ENCODE data around the gene SLC36A1. TPM values are rescaled to one million over a fixed set of nuclear protein-coding genes. Genes with fewer than 3 reads are reported as not detected.
"Not testable (repeated sequence)": the region's sequence is repeated elsewhere in the genome, so short reads cannot be mapped to it uniquely, and the experiment has no call there.

Gene SLC36A1
- total RNA-seq, 1 experiment from 2014 or later, result 13.6 TPM

- H3K27me3 ChIP-seq (ENCODE audit: control insufficient read depth, insufficient read depth, low read length), result no peaks in the 10 kb centered on the region
- no peak for TF ChIP-seq TCF7L2 (IDR thresholded peaks at IDR 0.05; ENCODE audit: low read depth, low read length)
- no peak for TF ChIP-seq POLR2AphosphoS5 (IDR thresholded peaks at IDR 0.05; ENCODE audit: low read depth, low read length)
- TF ChIP-seq, protein P1, sequence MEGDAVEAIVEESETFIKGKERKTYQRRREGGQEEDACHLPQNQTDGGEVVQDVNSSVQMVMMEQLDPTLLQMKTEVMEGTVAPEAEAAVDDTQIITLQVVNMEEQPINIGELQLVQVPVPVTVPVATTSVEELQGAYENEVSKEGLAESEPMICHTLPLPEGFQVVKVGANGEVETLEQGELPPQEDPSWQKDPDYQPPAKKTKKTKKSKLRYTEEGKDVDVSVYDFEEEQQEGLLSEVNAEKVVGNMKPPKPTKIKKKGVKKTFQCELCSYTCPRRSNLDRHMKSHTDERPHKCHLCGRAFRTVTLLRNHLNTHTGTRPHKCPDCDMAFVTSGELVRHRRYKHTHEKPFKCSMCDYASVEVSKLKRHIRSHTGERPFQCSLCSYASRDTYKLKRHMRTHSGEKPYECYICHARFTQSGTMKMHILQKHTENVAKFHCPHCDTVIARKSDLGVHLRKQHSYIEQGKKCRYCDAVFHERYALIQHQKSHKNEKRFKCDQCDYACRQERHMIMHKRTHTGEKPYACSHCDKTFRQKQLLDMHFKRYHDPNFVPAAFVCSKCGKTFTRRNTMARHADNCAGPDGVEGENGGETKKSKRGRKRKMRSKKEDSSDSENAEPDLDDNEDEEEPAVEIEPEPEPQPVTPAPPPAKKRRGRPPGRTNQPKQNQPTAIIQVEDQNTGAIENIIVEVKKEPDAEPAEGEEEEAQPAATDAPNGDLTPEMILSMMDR (IDR thresholded peaks at IDR 0.05), result no peak
- TF ChIP-seq, protein P2, sequence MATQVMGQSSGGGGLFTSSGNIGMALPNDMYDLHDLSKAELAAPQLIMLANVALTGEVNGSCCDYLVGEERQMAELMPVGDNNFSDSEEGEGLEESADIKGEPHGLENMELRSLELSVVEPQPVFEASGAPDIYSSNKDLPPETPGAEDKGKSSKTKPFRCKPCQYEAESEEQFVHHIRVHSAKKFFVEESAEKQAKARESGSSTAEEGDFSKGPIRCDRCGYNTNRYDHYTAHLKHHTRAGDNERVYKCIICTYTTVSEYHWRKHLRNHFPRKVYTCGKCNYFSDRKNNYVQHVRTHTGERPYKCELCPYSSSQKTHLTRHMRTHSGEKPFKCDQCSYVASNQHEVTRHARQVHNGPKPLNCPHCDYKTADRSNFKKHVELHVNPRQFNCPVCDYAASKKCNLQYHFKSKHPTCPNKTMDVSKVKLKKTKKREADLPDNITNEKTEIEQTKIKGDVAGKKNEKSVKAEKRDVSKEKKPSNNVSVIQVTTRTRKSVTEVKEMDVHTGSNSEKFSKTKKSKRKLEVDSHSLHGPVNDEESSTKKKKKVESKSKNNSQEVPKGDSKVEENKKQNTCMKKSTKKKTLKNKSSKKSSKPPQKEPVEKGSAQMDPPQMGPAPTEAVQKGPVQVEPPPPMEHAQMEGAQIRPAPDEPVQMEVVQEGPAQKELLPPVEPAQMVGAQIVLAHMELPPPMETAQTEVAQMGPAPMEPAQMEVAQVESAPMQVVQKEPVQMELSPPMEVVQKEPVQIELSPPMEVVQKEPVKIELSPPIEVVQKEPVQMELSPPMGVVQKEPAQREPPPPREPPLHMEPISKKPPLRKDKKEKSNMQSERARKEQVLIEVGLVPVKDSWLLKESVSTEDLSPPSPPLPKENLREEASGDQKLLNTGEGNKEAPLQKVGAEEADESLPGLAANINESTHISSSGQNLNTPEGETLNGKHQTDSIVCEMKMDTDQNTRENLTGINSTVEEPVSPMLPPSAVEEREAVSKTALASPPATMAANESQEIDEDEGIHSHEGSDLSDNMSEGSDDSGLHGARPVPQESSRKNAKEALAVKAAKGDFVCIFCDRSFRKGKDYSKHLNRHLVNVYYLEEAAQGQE (IDR thresholded peaks at IDR 0.05; ENCODE audit: insufficient read depth in 1 of 2, low read depth in 2 of 2, low read length in 1 of 2), result no peak
- TF ChIP-seq SIN3A (IDR thresholded peaks at IDR 0.05; ENCODE audit: borderline replicate concordance, insufficient read depth, low read depth, low read length), result no peak
- H3K4me3 ChIP-seq (ENCODE audit: low read depth in 2 of 2, low read length in 2 of 2), result no peak overlapping the region
- no peak overlapping the region for H3K27ac ChIP-seq (ENCODE audit: low read length)
- in situ Hi-C loops (cut with HindIII; ENCODE audit: low pct_unique_long_range_greater_than_20kb, low sequenced_read_pairs) (no loop called here), intact Hi-C loops (cut with micrococcal nuclease; ENCODE audit: unreplicated experiment) (loop anchor here (1.0 to 10.0 kb wide), 2 partner anchors 52 to 185 kb away; partner anchors contain the start of gene SLC36A1)
- ChIA-PET CTCF (no interaction called here), POLR2A (no interaction called here)
- H3K36me3 ChIP-seq (ENCODE audit: control insufficient read depth, insufficient read depth, low read length), result no peaks in the 10 kb centered on the region
- ATAC-seq (no peak), DNase-seq (ENCODE audit: low read depth, low spot score) (no peak)
- no TSS peak for BruUV-seq (replicated peaks)
- no peaks in the 10 kb centered on the region for H3K9me3 ChIP-seq (ENCODE audit: control insufficient read depth, insufficient read depth, low read depth, low read length)
- no peaks in the 10 kb centered on the region for H3K4me1 ChIP-seq (ENCODE audit: control insufficient read depth, insufficient read depth, low read length)
Measured at GRCh38 chr5:151499501-151500035, 52.2 kb downstream of the SLC36A1 start.

DNA sequence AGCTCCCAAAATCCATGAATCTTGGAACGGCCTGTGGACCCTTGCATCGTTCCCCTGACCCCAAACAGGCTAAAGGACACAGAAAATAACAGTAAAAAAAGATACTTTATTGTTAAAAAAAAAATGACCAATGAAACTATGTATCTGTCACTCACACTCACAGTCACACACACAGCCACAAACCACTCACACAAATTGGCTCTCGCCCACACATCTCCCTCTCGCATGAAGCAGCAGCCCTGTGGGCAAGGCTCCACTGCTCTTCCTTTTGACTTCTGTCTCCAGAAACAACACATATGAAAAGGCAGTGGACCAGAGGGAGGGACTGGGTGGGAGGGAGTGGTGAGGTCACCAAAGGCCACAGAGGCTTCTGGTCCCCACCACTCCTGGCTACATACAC, 56.6 kb downstream of the SLC36A1 start:
- DNase-seq (ENCODE audit: low read depth, low spot score) (no peak), ATAC-seq (no peak)
- ChIA-PET CTCF (no interaction called here), POLR2A (no interaction called here)
- Histone ChIP-seq H3K4me3 (ENCODE audit: low read depth in 2 of 2, low read length in 2 of 2) (no peak overlapping the region), H3K4me1 (ENCODE audit: control insufficient read depth, insufficient read depth, low read length) (no peaks in the 10 kb centered on the region), H3K36me3 (ENCODE audit: control insufficient read depth, insufficient read depth, low read length) (no peaks in the 10 kb centered on the region), H3K27me3 (ENCODE audit: control insufficient read depth, insufficient read depth, low read length) (no peaks in the 10 kb centered on the region), H3K9me3 (ENCODE audit: control insufficient read depth, insufficient read depth, low read depth, low read length) (no peaks in the 10 kb centered on the region), H3K27ac (ENCODE audit: low read length) (no peak overlapping the region)
- TF ChIP-seq, protein P1 (IDR thresholded peaks at IDR 0.05), result no peak
- TF ChIP-seq TCF7L2 (IDR thresholded peaks at IDR 0.05; ENCODE audit: low read depth, low read length), result no peak
- TF ChIP-seq, protein P2 (IDR thresholded peaks at IDR 0.05; ENCODE audit: insufficient read depth in 1 of 2, low read depth in 2 of 2, low read length in 1 of 2), result no peak
- no TSS peak for BruUV-seq (replicated peaks)
- in situ Hi-C loops (cut with HindIII; ENCODE audit: low pct_unique_long_range_greater_than_20kb, low sequenced_read_pairs), result no loop called here
- intact Hi-C loops (cut with micrococcal nuclease; ENCODE audit: unreplicated experiment), result loop anchor here (10.0 kb wide), 1 partner anchor 189 kb away; no protein-coding TSS in a partner anchor

DNA sequence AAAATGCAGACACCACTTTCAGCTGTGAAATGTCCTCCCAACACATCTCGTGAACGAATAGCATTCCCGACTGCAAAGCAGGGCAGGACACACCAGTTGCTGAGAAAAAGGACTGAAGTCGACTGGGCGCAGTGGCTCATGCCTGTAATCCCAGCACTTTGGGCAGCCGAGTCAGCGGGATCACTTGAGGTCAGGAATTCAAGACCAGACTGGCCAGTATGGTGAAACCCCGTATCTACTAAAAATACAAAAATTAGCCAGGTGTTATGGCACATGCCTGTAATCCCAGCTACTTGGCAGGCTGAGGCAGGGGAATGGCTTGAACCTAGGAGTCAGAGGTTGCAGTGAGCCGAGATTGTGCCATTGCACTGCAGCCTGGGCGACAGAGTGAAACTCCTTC, 60.9 kb downstream of the SLC36A1 start:
- BruUV-seq (replicated peaks); in situ Hi-C loops (cut with HindIII; ENCODE audit: low pct_unique_long_range_greater_than_20kb, low sequenced_read_pairs): not testable (repeated sequence)
- CTCF ChIA-PET, result interaction anchor here (0.7 kb wide), 1 partner anchor 103 kb away, joined by 13 read pairs; no protein-coding TSS in a partner anchor

More for the DNA sequence above, 60.9 kb downstream of the SLC36A1 start:
- H3K4me3 ChIP-seq (ENCODE audit: low read depth in 2 of 2, low read length in 2 of 2); POLR2A ChIA-PET; H3K4me1 ChIP-seq (ENCODE audit: control insufficient read depth, insufficient read depth, low read length); H3K27ac ChIP-seq (ENCODE audit: low read length); ATAC-seq; H3K27me3 ChIP-seq (ENCODE audit: control insufficient read depth, insufficient read depth, low read length); H3K9me3 ChIP-seq (ENCODE audit: control insufficient read depth, insufficient read depth, low read depth, low read length); H3K36me3 ChIP-seq (ENCODE audit: control insufficient read depth, insufficient read depth, low read length); DNase-seq (ENCODE audit: low read depth, low spot score): not testable (repeated sequence)
- intact Hi-C loops (cut with micrococcal nuclease; ENCODE audit: unreplicated experiment), result loop anchor here (10.0 kb wide), 1 partner anchor 194 kb away; no protein-coding TSS in a partner anchor
